K562 (cell line): ENCODE results near the gene CLDND2.

Experiments
- ATF6 ChIP-seq: sonication (generic); formaldehyde crosslinking; IDR thresholded peaks from 2 replicates; pipeline ENCODE4 v1.4.0; 2020; ENCODE audit warnings: mild to moderate bottlenecking, missing genetic modification reagents
- CTCF ChIP-seq, 3 experiments: IDR thresholded peaks in 2 of 3; conservative IDR thresholded peaks in 1 of 3; 2 replicates each; pipeline ENCODE4 v1.5.1; 2011 to 2012; ENCODE audit warnings: low read length in 3 of 3, mild to moderate bottlenecking in 3 of 3, control low read depth in 2 of 3, improper control_type of control experiment in 1 of 3, inconsistent platforms in 1 of 3, low read depth in 1 of 3, mixed read lengths in 1 of 3, moderate library complexity in 1 of 3; ENCODE audit not compliant: insufficient read depth in 2 of 3
- DPF2 ChIP-seq: fragments of 450-650 bp; IDR thresholded peaks from 2 replicates; pipeline ENCODE4 v1.6.1; 2016
- EP300 ChIP-seq: IDR thresholded peaks from 2 replicates; pipeline ENCODE4 v1.6.1; 2012; ENCODE audit warnings: low read length, improper control_type of control experiment
- GTF2F1 ChIP-seq: IDR thresholded peaks from 2 replicates; pipeline ENCODE4 v1.6.1; 2011; ENCODE audit warnings: low read depth, low read length, improper control_type of control experiment
- TOE1 ChIP-seq, 2 experiments: fragments of 450-650 bp in 1 of 2; sonication (generic) in 1 of 2; formaldehyde crosslinking in 1 of 2; IDR thresholded peaks; 2 replicates each; pipeline versions ENCODE4 v1.7.1 to v1.8.0; 2016 to 2022; ENCODE audit warnings: borderline replicate concordance in 2 of 2, mild to moderate bottlenecking in 2 of 2, antibody characterized with exemption in 1 of 2, inconsistent platforms in 1 of 2, low read depth in 1 of 2, missing genetic modification reagents in 1 of 2, moderate library complexity in 1 of 2
- ZNF699 ChIP-seq: fragments of 250-450 bp; sonication (Bioruptor Pico); IDR thresholded peaks from 2 replicates; pipeline ENCODE4 v1.8.0; 2021; ENCODE audit warnings: mild to moderate bottlenecking, moderate library complexity; ENCODE audit not compliant: insufficient replicate concordance

DNA sequence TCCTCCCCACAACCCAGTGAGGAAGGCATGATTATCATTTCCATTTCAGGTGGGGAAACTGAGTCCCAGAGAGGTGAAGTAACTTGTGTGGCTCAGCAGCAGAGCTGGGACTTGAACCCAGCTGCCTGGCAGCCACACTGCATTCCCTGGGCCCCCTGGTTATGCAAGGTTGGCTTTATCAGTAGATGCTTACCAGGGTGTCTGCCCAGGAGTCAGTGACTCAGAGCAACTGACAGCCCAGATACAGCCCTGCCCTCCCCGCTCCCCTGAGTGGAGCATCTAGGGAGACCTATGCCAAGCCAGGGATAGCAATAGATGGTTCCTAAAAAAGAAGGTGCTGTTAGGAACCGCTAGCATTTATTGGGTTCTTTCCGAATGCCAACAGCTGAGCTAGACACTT lies 51.4 kb downstream of the CLDND2 start:
- TF ChIP-seq CTCF (IDR thresholded peaks at IDR 0.05 in 2 of 3, conservative IDR thresholded peaks at IDR 0.05 in 1 of 3; ENCODE audit: insufficient read depth in 2 of 3, low read depth in 1 of 3, low read length in 3 of 3) (no peak), EP300 (no peak), ZNF699 (CRISPR knock-in tag) (no peak), TOE1 (IDR thresholded peaks at IDR 0.05; ENCODE audit: borderline replicate concordance) (no peak), TOE1 (CRISPR knock-in tag; IDR thresholded peaks at IDR 0.05; ENCODE audit: borderline replicate concordance, low read depth) (no peak), ATF6 (no peak), GTF2F1 (no peak), DPF2 (no peak)
